Measurements from ENCODE around the gene ZMIZ1. TPM values are rescaled to one million over a fixed set of nuclear protein-coding genes. Genes with fewer than 3 reads are reported as not detected.

Gene ZMIZ1
- total and polyA plus RNA-seq, 2 donors (not counting 1 experiment from before 2014, with no cell fraction given), result 6.3 to 30.6 TPM

DNA sequence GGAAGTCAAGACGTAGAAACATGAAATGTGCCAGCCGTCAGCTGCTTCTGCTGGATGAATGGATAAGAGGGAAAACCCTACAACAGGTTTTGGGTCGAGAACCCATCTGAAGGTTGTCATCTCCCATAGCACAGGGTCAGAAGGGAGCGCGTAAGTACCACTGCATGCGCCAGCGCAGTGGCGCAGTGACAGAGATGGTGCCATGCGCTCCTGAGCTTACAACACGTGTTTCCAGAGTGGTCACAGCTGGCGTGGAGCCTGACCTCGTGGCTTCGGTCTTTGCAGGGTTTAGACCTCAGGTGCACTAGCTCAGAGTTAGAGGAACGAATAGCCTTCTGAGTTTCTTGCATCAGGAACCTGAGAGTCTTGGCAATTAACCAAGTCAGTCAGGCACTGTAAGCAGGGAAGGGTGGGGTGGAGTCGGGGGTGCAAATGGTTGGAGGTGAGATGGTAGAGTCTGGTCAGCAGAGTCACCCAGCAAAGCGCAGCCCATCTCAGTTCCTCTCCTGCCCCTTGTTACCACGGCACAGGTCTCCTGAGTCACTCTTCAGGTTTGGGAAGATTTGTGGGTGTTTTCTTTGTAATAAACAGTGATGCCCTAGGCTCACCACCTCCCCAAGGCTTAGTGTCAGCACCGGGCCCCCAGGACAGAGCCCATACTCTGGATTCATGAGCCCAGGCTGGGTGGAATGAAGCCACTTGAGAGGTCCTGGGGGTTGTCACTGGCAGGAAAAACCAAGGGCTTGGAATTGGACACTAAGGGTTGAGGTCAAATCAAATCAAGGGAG lies 194.4 kb downstream of the ZMIZ1 start:
- no peak overlapping the region for H3K4me2 ChIP-seq (ENCODE audit: extremely low read depth, insufficient read depth, low read length)
- H3K36me3 ChIP-seq (ENCODE audit: control insufficient read depth, insufficient read depth, low read length), result peaks cover 6% of the 10 kb centered on the region
- H3K4me3 ChIP-seq (replicated peaks in 1 of 4; ENCODE audit: control extremely low read depth in 1 of 4, insufficient read depth in 1 of 4, low read depth in 3 of 4, low read length in 4 of 4), result no peak overlapping the region
- no peak overlapping the region for H3K9ac ChIP-seq (ENCODE audit: insufficient read depth, low read length)
- no peaks in the 10 kb centered on the region for H3K9me3 ChIP-seq (ENCODE audit: control insufficient read depth, insufficient read depth, low read depth, low read length)
- no peaks in the 10 kb centered on the region for H3K27me3 ChIP-seq (ENCODE audit: control insufficient read depth, insufficient read depth, low read length)
- peaks cover 57% of the 10 kb centered on the region for H3K4me1 ChIP-seq (ENCODE audit: control insufficient read depth, extremely low read depth, insufficient read depth, low read length)
- DNase-seq (ENCODE audit: low read depth in 2 of 2), result no peak
- peaks cover 25% of the 10 kb centered on the region for H3K79me2 ChIP-seq (ENCODE audit: control insufficient read depth, insufficient read depth, low read length)
- no peaks in the 10 kb centered on the region for H4K20me1 ChIP-seq (ENCODE audit: control insufficient read depth, extremely low read depth, insufficient read depth, low read length)
- TF ChIP-seq, protein P1, sequence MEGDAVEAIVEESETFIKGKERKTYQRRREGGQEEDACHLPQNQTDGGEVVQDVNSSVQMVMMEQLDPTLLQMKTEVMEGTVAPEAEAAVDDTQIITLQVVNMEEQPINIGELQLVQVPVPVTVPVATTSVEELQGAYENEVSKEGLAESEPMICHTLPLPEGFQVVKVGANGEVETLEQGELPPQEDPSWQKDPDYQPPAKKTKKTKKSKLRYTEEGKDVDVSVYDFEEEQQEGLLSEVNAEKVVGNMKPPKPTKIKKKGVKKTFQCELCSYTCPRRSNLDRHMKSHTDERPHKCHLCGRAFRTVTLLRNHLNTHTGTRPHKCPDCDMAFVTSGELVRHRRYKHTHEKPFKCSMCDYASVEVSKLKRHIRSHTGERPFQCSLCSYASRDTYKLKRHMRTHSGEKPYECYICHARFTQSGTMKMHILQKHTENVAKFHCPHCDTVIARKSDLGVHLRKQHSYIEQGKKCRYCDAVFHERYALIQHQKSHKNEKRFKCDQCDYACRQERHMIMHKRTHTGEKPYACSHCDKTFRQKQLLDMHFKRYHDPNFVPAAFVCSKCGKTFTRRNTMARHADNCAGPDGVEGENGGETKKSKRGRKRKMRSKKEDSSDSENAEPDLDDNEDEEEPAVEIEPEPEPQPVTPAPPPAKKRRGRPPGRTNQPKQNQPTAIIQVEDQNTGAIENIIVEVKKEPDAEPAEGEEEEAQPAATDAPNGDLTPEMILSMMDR (conservative IDR thresholded peaks at IDR 0.05 in 1 of 2, IDR thresholded peaks at IDR 0.05 in 1 of 2; ENCODE audit: low read depth in 1 of 2, low read length in 2 of 2), result no peak
- H3K27ac ChIP-seq (ENCODE audit: insufficient read depth, low read length), result no peak overlapping the region
- no peak overlapping the region for H2AFZ ChIP-seq (ENCODE audit: low read length)

DNA sequence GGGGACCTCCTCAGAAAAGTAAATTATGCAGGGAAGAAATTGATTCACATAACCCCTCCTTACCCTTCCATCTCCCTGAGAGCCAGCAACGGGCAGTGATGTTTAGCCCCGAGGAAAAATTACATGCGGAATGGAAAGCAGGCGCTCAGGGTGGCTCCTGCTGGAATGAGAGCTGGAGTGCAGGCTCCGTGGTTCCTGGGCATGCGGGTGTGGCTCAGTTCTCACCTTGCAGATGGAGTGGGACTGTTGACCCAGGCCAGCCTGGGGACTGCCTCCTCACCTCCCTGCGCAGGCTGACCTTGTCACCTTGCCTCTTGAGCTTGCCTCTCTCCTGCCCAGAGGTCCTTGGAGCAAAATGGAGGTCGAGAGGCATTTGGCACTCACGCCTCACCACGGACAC lies 195.2 kb downstream of the ZMIZ1 start:
- Histone ChIP-seq H3K27me3 (ENCODE audit: control insufficient read depth, insufficient read depth, low read length) (no peaks in the 10 kb centered on the region), H3K27ac (ENCODE audit: insufficient read depth, low read length) (peak overlapping the region; percentile 92), H3K4me3 (replicated peaks in 1 of 4; ENCODE audit: control extremely low read depth in 1 of 4, insufficient read depth in 1 of 4, low read depth in 3 of 4, low read length in 4 of 4) (no peak overlapping the region), H2AFZ (ENCODE audit: low read length) (no peak overlapping the region), H4K20me1 (ENCODE audit: control insufficient read depth, extremely low read depth, insufficient read depth, low read length) (no peaks in the 10 kb centered on the region), H3K9ac (ENCODE audit: insufficient read depth, low read length) (no peak overlapping the region), H3K9me3 (ENCODE audit: control insufficient read depth, insufficient read depth, low read depth, low read length) (no peaks in the 10 kb centered on the region), H3K4me2 (ENCODE audit: extremely low read depth, insufficient read depth, low read length) (no peak overlapping the region), H3K36me3 (ENCODE audit: control insufficient read depth, insufficient read depth, low read length) (peaks cover 6% of the 10 kb centered on the region), H3K4me1 (ENCODE audit: control insufficient read depth, extremely low read depth, insufficient read depth, low read length) (peaks cover 64% of the 10 kb centered on the region), H3K79me2 (ENCODE audit: control insufficient read depth, insufficient read depth, low read length) (peaks cover 25% of the 10 kb centered on the region)
- TF ChIP-seq, protein P1 (conservative IDR thresholded peaks at IDR 0.05 in 1 of 2, IDR thresholded peaks at IDR 0.05 in 1 of 2; ENCODE audit: low read depth in 1 of 2, low read length in 2 of 2), result no peak
- no peak for TF ChIP-seq EZH2 (IDR thresholded peaks at IDR 0.05; ENCODE audit: low read length, missing control alignments)
- DNase-seq (ENCODE audit: low read depth in 2 of 2), result no peak

DNA sequence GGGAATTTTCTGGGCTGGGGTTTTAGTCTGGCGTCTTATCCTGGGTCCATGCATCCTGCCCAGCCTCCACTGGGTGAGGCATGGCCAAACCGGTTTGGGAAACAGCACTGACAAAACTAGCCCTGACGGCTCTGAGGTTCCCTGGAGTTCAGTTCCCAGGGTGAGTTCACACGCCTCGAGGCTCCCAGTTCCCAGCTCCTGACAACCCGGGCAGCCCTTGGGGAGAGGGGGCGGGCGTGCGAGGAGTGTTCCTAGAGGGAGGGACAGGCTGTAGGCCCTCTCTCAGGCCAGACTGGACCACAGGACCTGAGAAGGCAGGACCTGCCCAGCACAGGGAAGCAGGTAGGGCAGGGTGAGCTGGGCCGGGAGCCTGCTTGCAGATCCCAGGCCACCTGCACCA lies 196.2 kb downstream of the ZMIZ1 start:
- Histone ChIP-seq H2AFZ (ENCODE audit: low read length) (no peak overlapping the region), H3K4me1 (ENCODE audit: control insufficient read depth, extremely low read depth, insufficient read depth, low read length) (peaks cover 72% of the 10 kb centered on the region), H3K36me3 (ENCODE audit: control insufficient read depth, insufficient read depth, low read length) (peaks cover 11% of the 10 kb centered on the region), H3K9me3 (ENCODE audit: control insufficient read depth, insufficient read depth, low read depth, low read length) (no peaks in the 10 kb centered on the region), H3K79me2 (ENCODE audit: control insufficient read depth, insufficient read depth, low read length) (peaks cover 31% of the 10 kb centered on the region), H3K27ac (ENCODE audit: insufficient read depth, low read length) (peak overlapping the region; percentile 92), H3K4me2 (ENCODE audit: extremely low read depth, insufficient read depth, low read length) (no peak overlapping the region), H3K4me3 (replicated peaks in 1 of 4; ENCODE audit: control extremely low read depth in 1 of 4, insufficient read depth in 1 of 4, low read depth in 3 of 4, low read length in 4 of 4) (no peak overlapping the region), H4K20me1 (ENCODE audit: control insufficient read depth, extremely low read depth, insufficient read depth, low read length) (no peaks in the 10 kb centered on the region), H3K27me3 (ENCODE audit: control insufficient read depth, insufficient read depth, low read length) (no peaks in the 10 kb centered on the region), H3K9ac (ENCODE audit: insufficient read depth, low read length) (no peak overlapping the region)
- TF ChIP-seq EZH2 (IDR thresholded peaks at IDR 0.05; ENCODE audit: low read length, missing control alignments), result no peak
- TF ChIP-seq, protein P1 (conservative IDR thresholded peaks at IDR 0.05 in 1 of 2, IDR thresholded peaks at IDR 0.05 in 1 of 2; ENCODE audit: low read depth in 1 of 2, low read length in 2 of 2), result no peak
- DNase-seq (ENCODE audit: low read depth in 2 of 2), result no peak

Measured in fibroblast of lung (primary cell).